Liver (tissue), 9 donors: ENCODE data around the gene FANCG. TPM values are rescaled to one million over a fixed set of nuclear protein-coding genes. Genes with fewer than 3 reads are reported as not detected.
A peak's percentile ranks its signal among the peaks of the same experiment; 100 is the strongest.

ENCODE experiments used
- DNase-seq: peaks from one replicate; pipeline ENCODE4 v3.0.0-alpha.2; 2017; ENCODE audit warnings: low spot score
- H3K27ac ChIP-seq, 2 donors: one replicate each; pipeline ENCODE4 v1.7.0; 2013; ENCODE audit warnings: inconsistent platforms in 2 of 2, low read length in 2 of 2, control low read depth in 1 of 2, low read depth in 1 of 2, mild to moderate bottlenecking in 1 of 2
- H3K27me3 ChIP-seq, 4 donors: one replicate each; pipeline versions ENCODE4 v1.6.1 to v1.7.0; 2013; ENCODE audit warnings: low read length in 3 of 4, inconsistent platforms in 1 of 4, mild to moderate bottlenecking in 1 of 4, moderate library complexity in 1 of 4; ENCODE audit not compliant: control insufficient read depth in 4 of 4, insufficient read depth in 4 of 4
- H3K36me3 ChIP-seq, 4 donors: one replicate each; pipeline versions ENCODE4 v1.6.1 to v1.7.0; 2013; ENCODE audit warnings: low read length in 3 of 4, mild to moderate bottlenecking in 3 of 4, low read depth in 1 of 4, moderate library complexity in 1 of 4; ENCODE audit not compliant: control insufficient read depth in 4 of 4, insufficient read depth in 3 of 4
- H3K4me1 ChIP-seq, 4 donors: one replicate each; pipeline versions ENCODE4 v1.6.1 to v1.7.0; 2013; ENCODE audit warnings: low read length in 3 of 4, mild to moderate bottlenecking in 3 of 4, moderate library complexity in 1 of 4; ENCODE audit not compliant: control insufficient read depth in 4 of 4, insufficient read depth in 4 of 4
- H3K4me3 ChIP-seq, 3 donors: one replicate each; pipeline versions ENCODE4 v1.6.1 to v1.7.0; 2013; ENCODE audit warnings: low read length in 3 of 3, control low read depth in 1 of 3, low read depth in 1 of 3, mild to moderate bottlenecking in 1 of 3
- H3K9ac ChIP-seq, 2 donors: one replicate each; pipeline ENCODE4 v1.7.0; 2013; ENCODE audit warnings: low read length in 2 of 2, mild to moderate bottlenecking in 2 of 2, moderate library complexity in 2 of 2, control low read depth in 1 of 2, low read depth in 1 of 2
- H3K9me3 ChIP-seq, 4 donors: one replicate each; pipeline versions ENCODE4 v1.6.1 to v1.7.0; 2013; ENCODE audit warnings: low read length in 3 of 4; ENCODE audit not compliant: control insufficient read depth in 4 of 4
- ATF3 ChIP-seq: IDR thresholded peaks from 2 replicates; pipeline ENCODE4 v1.6.1; 2016; ENCODE audit warnings: antibody characterized with exemption
- CTCF ChIP-seq: fragments of 150-350 bp; IDR thresholded peaks from 2 replicates; pipeline ENCODE4 v1.5.1; 2017; ENCODE audit warnings: improper control_type of control experiment, low read depth, low read length; ENCODE audit not compliant: missing input control
- EGR1 ChIP-seq, 2 donors: IDR thresholded peaks; 2 replicates each; pipeline ENCODE4 v1.6.1; 2016 to 2018; ENCODE audit warnings: antibody characterized with exemption in 2 of 2, low read depth in 2 of 2
- FOXA1 ChIP-seq: IDR thresholded peaks from 2 replicates; pipeline ENCODE4 v1.6.1; 2016; ENCODE audit warnings: antibody characterized with exemption
- FOXA2 ChIP-seq: IDR thresholded peaks from 2 replicates; pipeline ENCODE4 v1.6.1; 2016; ENCODE audit warnings: antibody characterized with exemption
- GABPA ChIP-seq, 2 donors: IDR thresholded peaks in 1 of 2; conservative IDR thresholded peaks in 1 of 2; 2 replicates each; pipeline ENCODE4 v1.6.1; 2016; ENCODE audit warnings: antibody characterized with exemption in 2 of 2, mild to moderate bottlenecking in 1 of 2, moderate library complexity in 1 of 2
- HNF4A ChIP-seq, 2 donors: conservative IDR thresholded peaks; 2 replicates each; pipeline ENCODE4 v1.6.1; 2016; ENCODE audit warnings: antibody characterized with exemption in 2 of 2, mild to moderate bottlenecking in 2 of 2
- HNF4G ChIP-seq: IDR thresholded peaks from 2 replicates; pipeline ENCODE4 v1.6.1; 2016; ENCODE audit warnings: antibody characterized with exemption
- JUND ChIP-seq, 2 donors: IDR thresholded peaks; 2 replicates each; pipeline ENCODE4 v1.6.1; 2016; ENCODE audit warnings: antibody characterized with exemption in 2 of 2
- MAX ChIP-seq: IDR thresholded peaks from 2 replicates; pipeline ENCODE4 v1.6.1; 2016; ENCODE audit warnings: antibody characterized with exemption
- RAD21 ChIP-seq, 2 donors: IDR thresholded peaks; 2 replicates each; pipeline ENCODE4 v1.6.1; 2016; ENCODE audit warnings: antibody characterized with exemption in 2 of 2, mild to moderate bottlenecking in 2 of 2
- REST ChIP-seq: IDR thresholded peaks from 2 replicates; pipeline ENCODE4 v1.6.1; 2016; ENCODE audit warnings: antibody characterized with exemption, mild to moderate bottlenecking
- RXRA ChIP-seq, 2 donors: IDR thresholded peaks; 2 replicates each; pipeline ENCODE4 v1.6.1; 2017 to 2018; ENCODE audit warnings: antibody characterized with exemption in 2 of 2, mild to moderate bottlenecking in 1 of 2
- SP1 ChIP-seq: IDR thresholded peaks from 2 replicates; pipeline ENCODE4 v1.6.1; 2018; ENCODE audit warnings: antibody characterized with exemption, mild to moderate bottlenecking
- TAF1 ChIP-seq: conservative IDR thresholded peaks from 2 replicates; pipeline ENCODE4 v1.6.1; 2016; ENCODE audit warnings: antibody characterized with exemption, mild to moderate bottlenecking
- YY1 ChIP-seq: IDR thresholded peaks from 2 replicates; pipeline ENCODE4 v1.6.1; 2016; ENCODE audit warnings: antibody characterized with exemption, mild to moderate bottlenecking
- ZBTB33 ChIP-seq: IDR thresholded peaks from 2 replicates; pipeline ENCODE4 v1.6.1; 2016; ENCODE audit warnings: antibody characterized with exemption
- WGBS: extraction: QIAGEN DNeasy Blood & Tissue Kit; methylation state at CpG from one replicate; pipeline ENCODE4 v1.1.7; 2013; 5-methylcytosine and 5-hydroxymethylcytosine counted together
- polyA plus RNA-seq, 2 donors: library from polyadenylated mRNA; stranded (reverse) in 1 of 2; unstranded in 1 of 2; fragments of 200-250 nt in 1 of 2; fragments of >200 nt in 1 of 2; fragmentation: Nextera tagmentation in 1 of 2; extraction: Ambion mirVana in 1 of 2; gene quantifications; one replicate each; pipeline versions ENCODE4 v1.2.1 to v1.2.3, GENCODE V29; 2013 to 2015
- total RNA-seq, 2 donors: library from RNA; depleted of rRNA; stranded (reverse); fragments of >200 nt; gene quantifications; one replicate each; pipeline ENCODE4 v1.2.3, GENCODE V29; 2014
- donor health status: healthy.
- donor health status: healthy.
- donor health status: healthy.
- donor health status: healthy.
- donor health status: healthy.

The FANCG gene
- total and polyA plus RNA-seq, 4 donors = 1.7 to 16.0 (median 4.0) TPM

- H3K36me3 ChIP-seq = peaks cover 9 to 16% (median 12%) of the 10 kb centered on the region in 4 donors
- DNase-seq = peak; percentile 85
- peaks cover 9 to 31% (median 28%) of the 10 kb centered on the region in 4 donors for H3K4me1 ChIP-seq
- no peaks in the 10 kb centered on the region for H3K27me3 ChIP-seq
- TF ChIP-seq RAD21 (IDR thresholded peaks at IDR 0.05) (no peak), MAX (no peak), GABPA (IDR thresholded peaks at IDR 0.05 in 1 of 2, conservative IDR thresholded peaks at IDR 0.05 in 1 of 2) (peak in 1 of 2 donors; percentile 47), CTCF (peak; percentile 21), TAF1 (no peak), FOXA2 (no peak), HNF4A (conservative IDR thresholded peaks at IDR 0.05) (no peak), FOXA1 (no peak)
- H3K27ac ChIP-seq = peak overlapping the region; percentile 98 to 100
- H3K9me3 ChIP-seq = no peaks in the 10 kb centered on the region
- peak overlapping the region; percentile 93 to 97 for H3K9ac ChIP-seq
- H3K4me3 ChIP-seq = peak overlapping the region; percentile 88 to 99 (median 93)
- under 1% methylated on average over 79 of the region's 79 CpGs for WGBS
Observed at GRCh38 chr9:35071814-35072460, 7.8 kb downstream of the FANCG start.

- peaks cover 12 to 22% (median 19%) of the 10 kb centered on the region in 4 donors for H3K36me3 ChIP-seq
- peaks cover 9 to 31% (median 28%) of the 10 kb centered on the region in 4 donors for H3K4me1 ChIP-seq
- no peaks in the 10 kb centered on the region for H3K27me3 ChIP-seq
- H3K4me3 ChIP-seq = peak overlapping the region; percentile 88 to 99 (median 93)
- H3K9ac ChIP-seq = peak overlapping the region; percentile 93 to 97
- WGBS = 1% methylated on average over 20 of the region's 20 CpGs
- no peak for DNase-seq
- H3K27ac ChIP-seq = peak overlapping the region; percentile 98 to 100
- TF ChIP-seq ZBTB33 (no peak), HNF4G (no peak), EGR1 (IDR thresholded peaks at IDR 0.05; ENCODE audit: low read depth in 2 of 2) (no peak), SP1 (no peak), TAF1 (no peak), MAX (no peak), REST (no peak), FOXA1 (no peak), JUND (IDR thresholded peaks at IDR 0.05) (no peak), YY1 (no peak), HNF4A (conservative IDR thresholded peaks at IDR 0.05) (no peak), RAD21 (IDR thresholded peaks at IDR 0.05) (no peak), CTCF (no peak), RXRA (IDR thresholded peaks at IDR 0.05) (no peak), ATF3 (no peak), FOXA2 (no peak), GABPA (IDR thresholded peaks at IDR 0.05 in 1 of 2, conservative IDR thresholded peaks at IDR 0.05 in 1 of 2) (no peak)
- H3K9me3 ChIP-seq = no peaks in the 10 kb centered on the region
Observed at GRCh38 chr9:35070823-35071813, 8.6 kb downstream of the FANCG start.
